ENCODE results near the gene FN1. TPM values are rescaled to one million over a fixed set of nuclear protein-coding genes. Genes with fewer than 3 reads are reported as not detected.
A peak's percentile ranks its signal among the peaks of the same experiment; 100 is the strongest.
"Not testable (repeated sequence)": the region's sequence is repeated elsewhere in the genome, so short reads cannot be mapped to it uniquely, and the experiment has no call there.

The FN1 gene
- total RNA-seq, 1 donor from 2014 or later = 52.0 TPM

DNA sequence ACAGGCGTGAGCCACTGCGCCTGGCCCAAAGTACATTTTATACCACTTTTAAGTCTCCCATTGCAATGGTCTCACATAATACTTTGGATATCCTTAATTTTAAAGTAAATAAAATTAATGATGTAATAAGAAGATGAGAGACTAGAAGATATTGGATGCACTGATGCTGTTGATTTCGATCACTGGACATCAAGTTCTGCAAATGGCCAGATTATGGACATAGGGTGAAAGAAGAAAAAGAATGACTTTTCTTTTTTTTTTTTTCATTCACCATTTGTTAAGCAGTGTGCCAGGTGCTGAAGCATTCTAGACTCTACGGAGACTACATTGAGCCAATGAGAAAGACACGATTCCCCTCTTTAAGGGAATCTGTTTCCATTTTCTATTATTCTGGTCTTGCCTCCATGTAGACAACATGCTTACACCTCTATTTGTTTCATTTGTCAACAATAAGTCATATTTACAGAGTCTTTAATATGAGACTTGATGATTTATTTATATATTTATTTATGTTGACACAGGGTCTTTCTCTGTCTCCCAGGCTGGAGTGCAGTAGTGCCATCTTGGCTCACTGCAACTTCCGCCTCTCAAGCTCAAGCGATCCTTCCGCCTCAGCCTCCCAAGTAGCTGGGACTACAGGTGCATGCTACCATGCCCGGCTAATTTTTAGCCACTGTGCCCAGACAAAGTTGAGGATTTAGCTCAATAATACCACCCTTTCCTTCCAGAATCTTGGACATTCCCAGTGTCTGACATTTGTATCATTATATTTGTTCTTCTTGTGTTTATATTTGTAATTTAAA, 23.7 kb downstream of the FN1 start:
- H3K9me3 Mint-ChIP-seq = no peaks in the 10 kb centered on the region
- no peaks in the 10 kb centered on the region for H3K36me3 ChIP-seq
- no peak overlapping the region for H3K27ac ChIP-seq
- H3K79me2 ChIP-seq (ENCODE audit: low read depth) = no peaks in the 10 kb centered on the region
- H3K4me2 ChIP-seq = no peak overlapping the region
- no peak for DNase-seq (ENCODE audit: low spot score)
- H3K4me1 ChIP-seq = no peaks in the 10 kb centered on the region
- no peak overlapping the region for H3K9ac ChIP-seq
- H3F3A ChIP-seq (ENCODE audit: low read depth) = no peaks in the 10 kb centered on the region
- H2AFZ ChIP-seq (replicated peaks) = no peak overlapping the region
- no peak overlapping the region for H3K4me3 ChIP-seq
- TF ChIP-seq EZH2phosphoT487 (IDR thresholded peaks at IDR 0.05) (no peak), EZH2 (IDR thresholded peaks at IDR 0.05) (no peak)
- H3K27me3 Mint-ChIP-seq (ENCODE audit: insufficient read depth, low read depth) = peaks cover 2% of the 10 kb centered on the region
- H3K4me1 Mint-ChIP-seq = no peaks in the 10 kb centered on the region
- H3K4me3 Mint-ChIP-seq = no peak overlapping the region
- H3K9me3 ChIP-seq (ENCODE audit: low read depth) = no peaks in the 10 kb centered on the region
- H3K27me3 ChIP-seq = no peaks in the 10 kb centered on the region
- H3K27ac Mint-ChIP-seq = no peak overlapping the region
- H4K20me1 ChIP-seq (ENCODE audit: low read depth) = no peaks in the 10 kb centered on the region
- peaks cover 31% of the 10 kb centered on the region for H3K36me3 Mint-ChIP-seq

- H3K4me2 ChIP-seq = no peak overlapping the region
- no peaks in the 10 kb centered on the region for H3K79me2 ChIP-seq (ENCODE audit: low read depth)
- no peak overlapping the region for H2AFZ ChIP-seq (replicated peaks)
- no peaks in the 10 kb centered on the region for H3K27me3 ChIP-seq
- Mint-ChIP-seq H3K27me3 (ENCODE audit: insufficient read depth, low read depth) (peaks cover 2% of the 10 kb centered on the region), H3K4me1 (no peaks in the 10 kb centered on the region), H3K9me3 (no peaks in the 10 kb centered on the region), H3K36me3 (peaks cover 35% of the 10 kb centered on the region), H3K4me3 (no peak overlapping the region), H3K27ac (no peak overlapping the region)
- no peak overlapping the region for H3K4me3 ChIP-seq
- H3K27ac ChIP-seq = no peak overlapping the region
- TF ChIP-seq EZH2 (IDR thresholded peaks at IDR 0.05) = no peak
- no peak for TF ChIP-seq EZH2phosphoT487 (IDR thresholded peaks at IDR 0.05)
- no peaks in the 10 kb centered on the region for H3K9me3 ChIP-seq (ENCODE audit: low read depth)
- no peaks in the 10 kb centered on the region for H3K4me1 ChIP-seq
- no peak overlapping the region for H3K9ac ChIP-seq
- DNase-seq (ENCODE audit: low spot score) = no peak
- no peaks in the 10 kb centered on the region for H3K36me3 ChIP-seq
- no peaks in the 10 kb centered on the region for H4K20me1 ChIP-seq (ENCODE audit: low read depth)
- H3F3A ChIP-seq (ENCODE audit: low read depth) = no peaks in the 10 kb centered on the region
These were observed 25.0 kb downstream of the FN1 start for GRCh38 chr2:215410932-215411285.

- not testable (repeated sequence) for H3K36me3 ChIP-seq; H3K27ac ChIP-seq; H3K4me1 ChIP-seq; DNase-seq (ENCODE audit: low spot score); H3K27me3 Mint-ChIP-seq (ENCODE audit: insufficient read depth, low read depth); H3K4me1 Mint-ChIP-seq; H3K9ac ChIP-seq; H2AFZ ChIP-seq (replicated peaks); H3K79me2 ChIP-seq (ENCODE audit: low read depth); H3K27me3 ChIP-seq; H3K4me3 Mint-ChIP-seq; H3K9me3 ChIP-seq (ENCODE audit: low read depth); H3K4me2 ChIP-seq; H3K9me3 Mint-ChIP-seq; H3F3A ChIP-seq (ENCODE audit: low read depth); H3K27ac Mint-ChIP-seq; H4K20me1 ChIP-seq (ENCODE audit: low read depth); H3K4me3 ChIP-seq
- peaks cover 36% of the 10 kb centered on the region for H3K36me3 Mint-ChIP-seq
These were observed 25.5 kb downstream of the FN1 start for GRCh38 chr2:215410181-215410931.

GRCh38 chr2:215409331-215410127, 26.3 kb downstream of the FN1 start:
- Histone ChIP-seq H4K20me1 (ENCODE audit: low read depth) (no peaks in the 10 kb centered on the region), H3K79me2 (ENCODE audit: low read depth) (no peaks in the 10 kb centered on the region)
- no peak overlapping the region for H3K27ac Mint-ChIP-seq

GRCh38 chr2:215408441-215408840, 27.4 kb downstream of the FN1 start:
- not testable (repeated sequence) for H3K4me3 Mint-ChIP-seq; DNase-seq (ENCODE audit: low spot score); H3K9me3 ChIP-seq (ENCODE audit: low read depth); H3K9me3 Mint-ChIP-seq; H3K4me3 ChIP-seq; H3K9ac ChIP-seq; H3K4me1 Mint-ChIP-seq; H3K27ac ChIP-seq; H3K79me2 ChIP-seq (ENCODE audit: low read depth); H3F3A ChIP-seq (ENCODE audit: low read depth); H3K4me1 ChIP-seq; H2AFZ ChIP-seq (replicated peaks); H3K27me3 ChIP-seq; H3K4me2 ChIP-seq; H3K36me3 ChIP-seq; H3K27me3 Mint-ChIP-seq (ENCODE audit: insufficient read depth, low read depth); H4K20me1 ChIP-seq (ENCODE audit: low read depth)
- Mint-ChIP-seq H3K36me3 (peaks cover 37% of the 10 kb centered on the region), H3K27ac (peak overlapping the region; percentile 53)

More at GRCh38 chr2:215409331-215410127, 26.3 kb downstream of the FN1 start:
- Histone ChIP-seq H3K4me2 (no peak overlapping the region), H2AFZ (replicated peaks) (no peak overlapping the region), H3K9ac (no peak overlapping the region), H3F3A (ENCODE audit: low read depth) (no peaks in the 10 kb centered on the region), H3K4me1 (no peaks in the 10 kb centered on the region), H3K9me3 (ENCODE audit: low read depth) (no peaks in the 10 kb centered on the region), H3K36me3 (no peaks in the 10 kb centered on the region), H3K27me3 (no peaks in the 10 kb centered on the region), H3K27ac (no peak overlapping the region), H3K4me3 (no peak overlapping the region)
- TF ChIP-seq EZH2 (IDR thresholded peaks at IDR 0.05) (no peak), EZH2phosphoT487 (IDR thresholded peaks at IDR 0.05) (no peak)
- TF ChIP-seq, protein P1, sequence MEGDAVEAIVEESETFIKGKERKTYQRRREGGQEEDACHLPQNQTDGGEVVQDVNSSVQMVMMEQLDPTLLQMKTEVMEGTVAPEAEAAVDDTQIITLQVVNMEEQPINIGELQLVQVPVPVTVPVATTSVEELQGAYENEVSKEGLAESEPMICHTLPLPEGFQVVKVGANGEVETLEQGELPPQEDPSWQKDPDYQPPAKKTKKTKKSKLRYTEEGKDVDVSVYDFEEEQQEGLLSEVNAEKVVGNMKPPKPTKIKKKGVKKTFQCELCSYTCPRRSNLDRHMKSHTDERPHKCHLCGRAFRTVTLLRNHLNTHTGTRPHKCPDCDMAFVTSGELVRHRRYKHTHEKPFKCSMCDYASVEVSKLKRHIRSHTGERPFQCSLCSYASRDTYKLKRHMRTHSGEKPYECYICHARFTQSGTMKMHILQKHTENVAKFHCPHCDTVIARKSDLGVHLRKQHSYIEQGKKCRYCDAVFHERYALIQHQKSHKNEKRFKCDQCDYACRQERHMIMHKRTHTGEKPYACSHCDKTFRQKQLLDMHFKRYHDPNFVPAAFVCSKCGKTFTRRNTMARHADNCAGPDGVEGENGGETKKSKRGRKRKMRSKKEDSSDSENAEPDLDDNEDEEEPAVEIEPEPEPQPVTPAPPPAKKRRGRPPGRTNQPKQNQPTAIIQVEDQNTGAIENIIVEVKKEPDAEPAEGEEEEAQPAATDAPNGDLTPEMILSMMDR (IDR thresholded peaks at IDR 0.05) = no peak
- H3K4me3 Mint-ChIP-seq = no peak overlapping the region
- no peaks in the 10 kb centered on the region for H3K4me1 Mint-ChIP-seq
- DNase-seq (ENCODE audit: low spot score) = no peak
- H3K9me3 Mint-ChIP-seq = no peaks in the 10 kb centered on the region
- H3K27me3 Mint-ChIP-seq (ENCODE audit: insufficient read depth, low read depth) = peaks cover 2% of the 10 kb centered on the region
- H3K36me3 Mint-ChIP-seq = peaks cover 42% of the 10 kb centered on the region
